Esophagus muscularis mucosa (tissue), 4 donors: Measurements from ENCODE around the gene GLCE.

ENCODE experiments used
- CTCF ChIP-seq, 3 experiments: fragments of 200-600 bp in 2 of 3; fragments of 450-650 bp in 1 of 3; sonication (generic) in 2 of 3; IDR thresholded peaks; one replicate each; pipeline ENCODE4 v1.5.1; 2017 to 2019; ENCODE audit warnings: antibody characterized with exemption in 3 of 3, mild to moderate bottlenecking in 2 of 3, moderate library complexity in 1 of 3
- EP300 ChIP-seq: sonication (generic); formaldehyde crosslinking; IDR thresholded peaks from one replicate; pipeline ENCODE4 v1.6.1; 2017; ENCODE audit warnings: antibody characterized with exemption
- POLR2A ChIP-seq: fragments of 450-650 bp; IDR thresholded peaks from one replicate; pipeline ENCODE4 v1.6.1; 2017; ENCODE audit warnings: antibody characterized with exemption, moderate library complexity, mild to moderate bottlenecking, low read depth
- POLR2AphosphoS5 ChIP-seq, 2 donors: sonication (generic); formaldehyde crosslinking; IDR thresholded peaks; one replicate each; pipeline ENCODE4 v1.6.1; 2017; ENCODE audit warnings: antibody characterized with exemption in 2 of 2

DNA sequence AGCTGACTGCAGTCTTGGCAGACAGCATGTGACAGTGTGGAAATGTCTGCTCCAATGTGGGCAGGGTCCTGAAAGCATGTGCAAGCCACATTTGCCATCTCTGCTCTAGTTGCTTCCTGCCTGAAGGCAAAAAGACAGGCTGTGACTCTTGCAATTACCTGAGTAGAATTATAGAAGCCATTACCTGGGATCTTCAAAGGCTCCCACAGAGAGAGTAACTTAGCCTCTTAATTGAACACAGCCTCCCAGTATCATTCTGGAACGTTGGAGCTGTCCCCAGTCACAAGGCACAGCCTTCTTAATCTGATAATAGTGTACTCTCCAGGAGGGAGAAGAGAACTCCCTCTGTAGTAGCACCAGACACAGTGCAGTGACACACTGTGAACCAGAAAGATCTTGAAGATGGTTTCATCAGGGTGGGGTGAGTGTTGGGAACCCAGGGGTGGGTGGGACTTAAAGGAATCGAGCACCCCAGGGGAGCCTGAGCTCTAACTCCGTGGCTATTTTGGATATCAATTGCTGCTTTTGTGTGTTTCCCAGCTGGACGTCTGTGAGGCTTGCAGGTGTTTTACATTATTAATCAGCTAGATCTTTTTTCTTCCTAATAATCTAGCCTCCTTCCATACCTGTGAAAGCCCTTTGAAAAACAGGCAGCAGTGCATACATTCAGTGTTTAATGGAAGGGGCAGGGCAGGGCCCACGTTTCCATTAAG, 40.6 kb upstream of the GLCE start:
- no peak for TF ChIP-seq EP300
- no peak for TF ChIP-seq POLR2A
- TF ChIP-seq CTCF (IDR thresholded peaks at IDR 0.05): no peak
- no peak for TF ChIP-seq POLR2AphosphoS5 (IDR thresholded peaks at IDR 0.05)
